Effector memory CD4-positive, alpha-beta T cell (primary cell): ENCODE results near the gene SOCS6.

ENCODE experiments used
- DNase-seq, 3 donors: peaks; one replicate each; pipeline ENCODE4 v3.0.0-alpha.2; 2020
- H3K27ac ChIP-seq: 2 replicates; pipeline ENCODE4 v1.7.0; 2013; ENCODE audit warnings: mild to moderate bottlenecking, low read length, moderate library complexity; ENCODE audit not compliant: insufficient read depth, poor library complexity, severe bottlenecking
- H3K27me3 ChIP-seq: replicated peaks from 2 replicates; pipeline ENCODE4 v1.7.0; 2013; ENCODE audit warnings: mild to moderate bottlenecking, low read length; ENCODE audit not compliant: insufficient read depth, control insufficient read depth, poor library complexity, severe bottlenecking
- H3K36me3 ChIP-seq: 2 replicates; pipeline ENCODE4 v1.7.0; 2013; ENCODE audit warnings: mild to moderate bottlenecking, low read length, moderate library complexity; ENCODE audit not compliant: control insufficient read depth, insufficient read depth
- H3K4me1 ChIP-seq: 2 replicates; pipeline ENCODE4 v1.7.0; 2013; ENCODE audit warnings: low read length, mild to moderate bottlenecking; ENCODE audit not compliant: control insufficient read depth, insufficient read depth, poor library complexity, severe bottlenecking
- H3K4me3 ChIP-seq: 2 replicates; pipeline ENCODE4 v1.7.0; 2013; ENCODE audit warnings: low read length, low read depth, mild to moderate bottlenecking; ENCODE audit not compliant: insufficient read depth, poor library complexity, severe bottlenecking
- H3K9me3 ChIP-seq: 2 replicates; pipeline ENCODE4 v1.7.0; 2013; ENCODE audit warnings: mild to moderate bottlenecking, low read length, moderate library complexity; ENCODE audit not compliant: control insufficient read depth

Gene SOCS6

GRCh38 chr18:70296289-70296688, 7.4 kb downstream of the SOCS6 start:
- no peak for DNase-seq
- Histone ChIP-seq H3K4me3 (no peak overlapping the region), H3K27ac (no peak overlapping the region)

DNA sequence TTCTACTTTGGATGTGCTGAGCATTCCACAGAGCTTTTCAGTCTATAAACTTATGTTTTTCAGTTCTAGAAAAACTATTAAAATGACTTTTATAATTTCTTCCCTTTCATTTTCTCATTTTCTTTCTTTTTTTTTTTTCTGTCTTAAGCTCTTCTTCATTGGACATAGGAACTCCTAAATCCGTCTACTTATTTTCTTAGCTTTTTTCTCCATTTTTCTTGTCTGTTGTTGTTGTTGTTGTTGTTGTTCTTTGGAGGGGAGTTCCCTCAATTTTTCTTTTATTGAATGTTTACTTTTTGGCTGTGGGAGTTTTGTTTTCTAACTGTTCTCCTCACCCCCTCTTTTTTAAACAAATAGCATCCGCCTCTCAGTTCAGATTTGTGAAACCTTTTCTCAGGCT, 7.9 kb downstream of the SOCS6 start:
- no peak for DNase-seq
- Histone ChIP-seq H3K27ac (no peak overlapping the region), H3K36me3 (no peaks in the 10 kb centered on the region), H3K9me3 (no peaks in the 10 kb centered on the region), H3K27me3 (no peaks in the 10 kb centered on the region), H3K4me1 (no peaks in the 10 kb centered on the region), H3K4me3 (no peak overlapping the region)

More at GRCh38 chr18:70296289-70296688, 7.4 kb downstream of the SOCS6 start:
- Histone ChIP-seq H3K4me1 (no peaks in the 10 kb centered on the region), H3K9me3 (no peaks in the 10 kb centered on the region), H3K27me3 (no peaks in the 10 kb centered on the region), H3K36me3 (no peaks in the 10 kb centered on the region)

DNA sequence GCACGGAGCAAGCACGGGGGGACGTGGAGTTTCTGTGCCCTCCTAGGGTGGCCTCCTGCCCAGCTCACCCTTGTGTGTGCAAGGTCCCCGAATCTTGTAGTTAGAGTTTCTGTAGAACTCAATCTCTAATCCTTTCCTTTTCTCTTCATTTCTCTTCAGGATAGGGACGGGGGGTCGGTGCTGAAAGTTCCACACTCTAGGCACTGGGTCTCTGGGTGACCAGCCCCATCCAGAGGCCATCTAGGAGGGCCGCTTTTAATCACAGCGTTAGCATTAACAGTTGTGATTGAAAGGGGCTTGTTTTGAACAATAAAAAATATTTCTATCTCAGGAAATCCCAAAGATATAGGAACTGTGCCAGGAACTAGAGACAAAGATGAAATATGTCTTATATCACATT, 10.5 kb downstream of the SOCS6 start:
- no peaks in the 10 kb centered on the region for H3K36me3 ChIP-seq
- DNase-seq = no peak
- H3K4me3 ChIP-seq = no peak overlapping the region
- H3K9me3 ChIP-seq = no peaks in the 10 kb centered on the region
- no peaks in the 10 kb centered on the region for H3K27me3 ChIP-seq
- no peak overlapping the region for H3K27ac ChIP-seq
- H3K4me1 ChIP-seq = no peaks in the 10 kb centered on the region

DNA sequence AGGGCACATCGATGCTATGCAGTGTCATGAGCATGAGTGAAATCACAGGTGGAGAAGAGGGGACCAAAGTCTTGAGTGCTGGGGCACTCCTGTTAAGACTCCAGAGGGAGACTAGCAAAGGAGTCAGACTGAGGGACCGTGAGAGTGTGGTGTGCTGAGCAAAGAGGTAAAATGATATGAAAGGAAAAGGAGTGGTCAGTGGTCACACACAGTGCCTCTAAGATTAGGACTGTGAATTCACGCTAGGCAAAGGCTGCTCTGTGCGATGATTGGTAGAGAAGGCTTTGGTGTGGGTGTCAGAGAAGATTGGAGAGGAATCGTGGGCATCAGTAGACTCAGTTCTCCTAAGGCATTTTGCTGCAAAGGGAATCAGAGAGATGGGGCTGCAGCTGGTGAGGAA, 12.8 kb downstream of the SOCS6 start:
- Histone ChIP-seq H3K4me3 (no peak overlapping the region), H3K4me1 (no peaks in the 10 kb centered on the region), H3K27ac (no peak overlapping the region), H3K9me3 (no peaks in the 10 kb centered on the region), H3K36me3 (no peaks in the 10 kb centered on the region), H3K27me3 (no peaks in the 10 kb centered on the region)
- no peak for DNase-seq

- H3K36me3 ChIP-seq = no peaks in the 10 kb centered on the region
- no peaks in the 10 kb centered on the region for H3K9me3 ChIP-seq
- no peaks in the 10 kb centered on the region for H3K27me3 ChIP-seq
- no peak overlapping the region for H3K27ac ChIP-seq
- no peak for DNase-seq
- no peaks in the 10 kb centered on the region for H3K4me1 ChIP-seq
- H3K4me3 ChIP-seq = no peak overlapping the region
These were observed 19.9 kb downstream of the SOCS6 start for GRCh38 chr18:70308555-70309294.

- Histone ChIP-seq H3K4me3 (no peak overlapping the region), H3K27me3 (no peaks in the 10 kb centered on the region), H3K4me1 (no peaks in the 10 kb centered on the region), H3K9me3 (no peaks in the 10 kb centered on the region), H3K36me3 (no peaks in the 10 kb centered on the region), H3K27ac (no peak overlapping the region)
- no peak for DNase-seq
These were observed 21.9 kb downstream of the SOCS6 start for GRCh38 chr18:70310560-70311320.

- DNase-seq = no peak
- Histone ChIP-seq H3K27ac (no peak overlapping the region), H3K4me3 (no peak overlapping the region), H3K4me1 (no peaks in the 10 kb centered on the region), H3K27me3 (no peaks in the 10 kb centered on the region), H3K36me3 (no peaks in the 10 kb centered on the region), H3K9me3 (no peaks in the 10 kb centered on the region)
These were observed 22.9 kb downstream of the SOCS6 start for GRCh38 chr18:70311726-70312125.

DNA sequence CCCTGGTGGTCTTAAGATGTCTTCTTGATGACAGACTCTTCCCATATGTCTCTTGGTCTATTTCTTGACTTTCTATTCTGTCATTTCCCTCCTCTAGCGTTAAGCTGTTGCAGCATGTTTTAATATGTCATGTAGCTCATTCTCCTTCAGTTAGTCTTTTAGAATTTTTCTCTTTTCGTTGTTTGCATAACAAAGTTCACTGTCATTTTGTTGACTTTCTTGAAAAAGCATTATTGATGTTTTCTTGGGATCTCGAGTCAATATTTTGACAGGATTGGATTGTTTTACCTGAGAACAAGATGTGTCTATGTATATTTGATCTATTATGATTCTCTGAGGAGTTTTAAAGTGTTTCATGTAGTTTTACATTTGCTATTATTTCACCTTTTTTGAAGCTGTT, 24.8 kb downstream of the SOCS6 start:
- Histone ChIP-seq H3K27ac (no peak overlapping the region), H3K4me1 (no peaks in the 10 kb centered on the region), H3K27me3 (no peaks in the 10 kb centered on the region), H3K4me3 (no peak overlapping the region), H3K36me3 (no peaks in the 10 kb centered on the region), H3K9me3 (no peaks in the 10 kb centered on the region)
- no peak for DNase-seq

GRCh38 chr18:70314151-70314782, 25.4 kb downstream of the SOCS6 start:
- Histone ChIP-seq H3K27ac (no peak overlapping the region), H3K4me1 (no peaks in the 10 kb centered on the region), H3K27me3 (no peaks in the 10 kb centered on the region), H3K4me3 (no peak overlapping the region), H3K9me3 (no peaks in the 10 kb centered on the region), H3K36me3 (no peaks in the 10 kb centered on the region)
- DNase-seq = no peak

DNA sequence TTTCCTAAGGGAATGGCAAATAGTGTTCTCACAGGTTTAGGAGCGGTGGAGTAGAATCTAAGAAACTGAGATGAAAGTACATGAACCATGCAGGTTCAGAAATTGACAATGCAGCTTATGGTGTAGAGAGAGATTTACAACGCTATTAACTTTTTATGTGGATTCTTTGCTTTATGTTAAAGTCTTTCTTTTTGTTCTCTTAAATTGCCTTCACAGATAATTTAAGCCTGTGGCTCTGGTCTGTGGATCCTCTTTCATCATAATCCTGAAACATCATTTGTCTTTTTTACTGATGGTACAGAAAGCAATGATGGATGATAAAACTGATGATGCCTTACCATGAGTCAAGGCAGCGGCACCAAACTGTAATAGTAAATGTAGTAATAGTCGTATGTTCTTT, 30.3 kb downstream of the SOCS6 start:
- no peak for DNase-seq
- Histone ChIP-seq H3K36me3 (no peaks in the 10 kb centered on the region), H3K4me3 (no peak overlapping the region), H3K4me1 (no peaks in the 10 kb centered on the region), H3K27ac (no peak overlapping the region), H3K27me3 (no peaks in the 10 kb centered on the region), H3K9me3 (no peaks in the 10 kb centered on the region)
